HFFc6 (cell line): ENCODE data around the gene CMC1. TPM values are rescaled to one million over a fixed set of nuclear protein-coding genes. Genes with fewer than 3 reads are reported as not detected.

ENCODE experiments used
- DNase-seq: peaks from one replicate; pipeline ENCODE4 v3.0.0-alpha.2; 2018
- H3K27ac Mint-ChIP-seq: 2 replicates; pipeline ENCODE4 v1.8.0; 2020; ENCODE audit warnings: mild to moderate bottlenecking, mixed read lengths
- H3K27me3 Mint-ChIP-seq: 2 replicates; pipeline ENCODE4 v1.8.0; 2021; ENCODE audit warnings: mild to moderate bottlenecking, moderate library complexity, mixed read lengths; ENCODE audit not compliant: insufficient read depth
- H3K36me3 Mint-ChIP-seq: 2 replicates; pipeline ENCODE4 v1.8.0; 2021; ENCODE audit warnings: low read depth, mixed read lengths
- H3K4me1 Mint-ChIP-seq: 2 replicates; pipeline ENCODE4 v1.8.0; 2020; ENCODE audit warnings: low read depth, mixed read lengths
- H3K4me3 Mint-ChIP-seq: 2 replicates; pipeline ENCODE4 v1.8.0; 2020; ENCODE audit warnings: mild to moderate bottlenecking, moderate library complexity, mixed read lengths
- H3K9me3 Mint-ChIP-seq: 2 replicates; pipeline ENCODE4 v1.8.0; 2020; ENCODE audit warnings: mild to moderate bottlenecking, mixed read lengths
- CTCF ChIP-seq: fragments of 200-600 bp; sonication (generic); IDR thresholded peaks from 2 replicates; pipeline ENCODE4 v1.5.0; 2021; ENCODE audit warnings: antibody characterized with exemption, mild to moderate bottlenecking
- total RNA-seq, 6 experiments: library from RNA; stranded (reverse); fragmentation: NEBNext Ultra II Directional; extraction: Animal tissue kit (Norgen Biotek cat#: 25700); gene quantifications; 2 replicates in 1 of 6; 3 replicates in 5 of 6; pipeline ENCODE4 v1.2.3, GENCODE V29; 2021

The CMC1 gene
- total RNA-seq, 6 experiments from 2014 or later = 14.9 to 23.0 (median 18.8) TPM

GRCh38 chr3:28348265-28348628, 106.8 kb downstream of the CMC1 start:
- H3K27ac Mint-ChIP-seq = peak overlapping the region; percentile 96
- H3K9me3 Mint-ChIP-seq = no peaks in the 10 kb centered on the region; the same call in 1 of the 2 replicates
- H3K4me1 Mint-ChIP-seq = peaks cover 47% of the 10 kb centered on the region
- peaks cover 23% of the 10 kb centered on the region for H3K36me3 Mint-ChIP-seq
- no peak for DNase-seq
- peak overlapping the region; percentile 92 for H3K4me3 Mint-ChIP-seq
- TF ChIP-seq CTCF = no peak; the same call in 1 of the 2 replicates
- peaks cover 2% of the 10 kb centered on the region; the same call in 1 of the 2 replicates for H3K27me3 Mint-ChIP-seq

GRCh38 chr3:28348629-28349468, 107.4 kb downstream of the CMC1 start, which contains the start of the genes AZI2 and ZCWPW2:
AZI2 (minus strand) TSS chr3:28348824; CDS start chr3:28340617, 8,207 bp downstream.
ZCWPW2 (plus strand) TSS chr3:28348721; CDS start chr3:28413069, 64,348 bp downstream.
- Mint-ChIP-seq H3K4me3 (peak within 1 kb of the TSS; percentile 92), H3K9me3 (peaks cover 4% of the 10 kb centered on the region), H3K27me3 (peaks cover 2% of the 10 kb centered on the region; the same call in 1 of the 2 replicates), H3K27ac (peak within 1 kb of the TSS; percentile 96), H3K4me1 (peaks cover 43% of the 10 kb centered on the region), H3K36me3 (peaks cover 29% of the 10 kb centered on the region)
- DNase-seq = peak; percentile 94
- TF ChIP-seq CTCF = peak; percentile 49; the same call in 1 of the 2 replicates

- H3K4me3 Mint-ChIP-seq = peak overlapping the region; percentile 92
- peaks cover 33% of the 10 kb centered on the region for H3K36me3 Mint-ChIP-seq
- TF ChIP-seq CTCF = no peak
- no peak for DNase-seq
- peaks cover 2% of the 10 kb centered on the region; the same call in 1 of the 2 replicates for H3K27me3 Mint-ChIP-seq
- H3K27ac Mint-ChIP-seq = peak overlapping the region; percentile 96
- peaks cover 43% of the 10 kb centered on the region for H3K4me1 Mint-ChIP-seq
- H3K9me3 Mint-ChIP-seq = peaks cover 8% of the 10 kb centered on the region
Observed at GRCh38 chr3:28349469-28350000, 108.1 kb downstream of the CMC1 start.

Other genes with a start within 250 kb of the CMC1 start
- gene ZCWPW2, start 107.1 kb downstream of the CMC1 start, total RNA-seq = under 1 TPM; 0.34 to 0.87 (median 0.58) TPM
- 10 to 100 TPM; 61.9 to 69.6 (median 67.0) TPM for gene AZI2, start 107.2 kb downstream of the CMC1 start, total RNA-seq